AG04449 (cell line): ENCODE results near the gene XIRP2.

Source experiments
- CTCF ChIA-PET: fragments of 350-600 bp; formaldehyde crosslinking; extraction: SDS; loops from one replicate; lab custom pipeline; 2021; ENCODE audit warnings: antibody characterized with exemption; lab: Yijun Ruan, JAX
- POLR2A ChIA-PET: fragments of 400-600, 350-600 bp; formaldehyde crosslinking; extraction: SDS; loops from one replicate; lab custom pipeline; 2020; ENCODE audit warnings: antibody characterized with exemption, inconsistent platforms; lab: Yijun Ruan, JAX
- DNase-seq: peaks from one replicate; pipeline ENCODE4 v3.0.0-alpha.2; 2010; ENCODE audit warnings: low read depth, low spot score
- H3K4me3 ChIP-seq: 2 replicates; pipeline ENCODE4 v1.5.1; 2011; ENCODE audit warnings: low read depth, mild to moderate bottlenecking, control low read depth, low read length
- TF ChIP-seq, protein P1 (sequence below): IDR thresholded peaks from one replicate; pipeline ENCODE4 v1.5.1; 2011; ENCODE audit warnings: mild to moderate bottlenecking, moderate library complexity, low read length, control low read depth, inconsistent platforms; ENCODE audit not compliant: insufficient read depth; ENCODE audit errors: missing control alignments

Gene XIRP2

DNA sequence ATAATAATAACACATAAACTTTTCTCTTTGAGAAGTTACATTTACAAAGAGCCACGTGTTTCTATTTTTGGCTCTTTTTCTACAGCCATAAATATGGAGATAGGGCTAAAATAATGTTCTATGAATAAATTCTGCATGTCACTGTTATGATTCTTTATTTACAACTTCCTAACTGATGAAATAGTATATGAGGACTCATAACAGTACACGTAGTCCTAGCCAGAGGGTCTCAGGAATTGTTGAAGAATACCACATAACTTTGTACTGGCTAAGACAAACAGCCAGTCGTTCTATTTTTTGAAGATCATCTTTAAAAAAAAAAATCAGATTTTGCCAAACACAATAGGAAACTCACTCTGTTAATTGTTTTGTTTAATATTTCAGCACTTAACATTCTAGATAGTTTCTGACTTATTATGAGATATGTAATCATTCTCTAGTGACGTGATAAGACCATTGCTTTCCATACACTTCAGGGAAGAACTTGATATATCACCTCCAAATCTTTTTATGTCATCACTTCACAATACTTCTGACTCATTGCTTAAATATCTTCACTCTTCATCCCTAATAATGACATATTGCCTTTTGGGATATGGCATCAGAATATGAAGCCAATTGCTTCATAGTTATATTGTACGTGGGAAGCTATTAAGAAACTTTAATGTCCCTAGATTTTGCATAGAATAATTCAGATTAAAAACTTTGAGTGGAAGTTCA, 256.1 kb downstream of the XIRP2 start:
- H3K4me3 ChIP-seq = no peak overlapping the region
- ChIA-PET CTCF (no interaction called here), POLR2A (no interaction called here)
- DNase-seq = no peak
- TF ChIP-seq, protein P1, sequence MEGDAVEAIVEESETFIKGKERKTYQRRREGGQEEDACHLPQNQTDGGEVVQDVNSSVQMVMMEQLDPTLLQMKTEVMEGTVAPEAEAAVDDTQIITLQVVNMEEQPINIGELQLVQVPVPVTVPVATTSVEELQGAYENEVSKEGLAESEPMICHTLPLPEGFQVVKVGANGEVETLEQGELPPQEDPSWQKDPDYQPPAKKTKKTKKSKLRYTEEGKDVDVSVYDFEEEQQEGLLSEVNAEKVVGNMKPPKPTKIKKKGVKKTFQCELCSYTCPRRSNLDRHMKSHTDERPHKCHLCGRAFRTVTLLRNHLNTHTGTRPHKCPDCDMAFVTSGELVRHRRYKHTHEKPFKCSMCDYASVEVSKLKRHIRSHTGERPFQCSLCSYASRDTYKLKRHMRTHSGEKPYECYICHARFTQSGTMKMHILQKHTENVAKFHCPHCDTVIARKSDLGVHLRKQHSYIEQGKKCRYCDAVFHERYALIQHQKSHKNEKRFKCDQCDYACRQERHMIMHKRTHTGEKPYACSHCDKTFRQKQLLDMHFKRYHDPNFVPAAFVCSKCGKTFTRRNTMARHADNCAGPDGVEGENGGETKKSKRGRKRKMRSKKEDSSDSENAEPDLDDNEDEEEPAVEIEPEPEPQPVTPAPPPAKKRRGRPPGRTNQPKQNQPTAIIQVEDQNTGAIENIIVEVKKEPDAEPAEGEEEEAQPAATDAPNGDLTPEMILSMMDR = no peak

DNA sequence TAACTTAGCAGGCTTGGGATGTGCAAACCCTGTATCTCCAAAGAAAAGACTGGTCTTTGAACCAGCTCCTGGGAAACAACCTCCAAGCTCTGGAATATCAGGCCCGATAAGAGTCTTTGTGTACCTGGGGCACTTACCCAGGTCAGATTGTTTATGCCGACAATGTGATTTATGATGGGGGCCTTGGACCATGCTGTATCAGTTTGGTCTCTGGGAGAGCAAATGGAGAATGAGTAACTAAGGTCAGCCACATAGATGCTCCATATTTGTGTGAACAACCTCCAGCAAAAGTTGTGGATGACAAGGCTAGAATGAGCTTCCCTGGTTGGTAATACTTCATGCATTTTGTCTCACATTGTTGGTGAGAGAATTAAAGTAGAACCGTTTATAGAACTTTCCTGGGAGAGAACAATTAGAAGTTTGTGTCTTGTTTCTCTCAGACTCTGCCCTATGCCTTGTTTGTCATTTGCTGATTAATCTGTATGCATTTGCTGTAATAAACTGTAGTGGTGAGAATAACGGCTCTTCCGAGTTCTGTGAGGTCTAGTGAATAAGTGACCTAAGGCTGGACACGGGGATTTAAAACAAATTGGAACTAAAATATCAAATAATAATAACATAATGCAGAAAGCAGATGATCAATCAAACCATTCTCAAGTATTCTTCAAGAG, 259.1 kb downstream of the XIRP2 start:
- TF ChIP-seq, protein P1 = no peak
- POLR2A ChIA-PET = no interaction called here
- H3K4me3 ChIP-seq = no peak overlapping the region
- CTCF ChIA-PET = no interaction called here
- DNase-seq = no peak

DNA sequence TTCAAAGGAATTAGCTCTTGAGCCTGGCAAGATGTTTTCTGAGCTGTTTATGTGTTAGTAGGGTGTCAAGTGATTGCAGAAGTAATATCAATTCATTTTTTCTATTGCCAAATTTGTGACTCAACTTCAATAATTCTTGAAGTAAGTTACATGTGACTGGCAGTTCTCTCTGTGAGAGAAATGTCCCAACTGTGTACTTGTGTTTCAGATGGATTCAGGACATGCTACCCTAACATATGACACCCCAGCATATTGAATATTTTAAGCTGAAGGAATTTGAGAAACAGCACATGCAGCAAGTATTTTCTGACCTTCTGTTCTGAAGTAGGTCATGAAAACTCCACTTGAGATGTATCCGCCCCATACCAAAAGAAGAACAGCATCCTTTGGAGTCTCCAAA, 263.6 kb downstream of the XIRP2 start:
- DNase-seq = no peak
- ChIA-PET CTCF (no interaction called here), POLR2A (no interaction called here)
- TF ChIP-seq, protein P1 = no peak
- H3K4me3 ChIP-seq = no peak overlapping the region

DNA sequence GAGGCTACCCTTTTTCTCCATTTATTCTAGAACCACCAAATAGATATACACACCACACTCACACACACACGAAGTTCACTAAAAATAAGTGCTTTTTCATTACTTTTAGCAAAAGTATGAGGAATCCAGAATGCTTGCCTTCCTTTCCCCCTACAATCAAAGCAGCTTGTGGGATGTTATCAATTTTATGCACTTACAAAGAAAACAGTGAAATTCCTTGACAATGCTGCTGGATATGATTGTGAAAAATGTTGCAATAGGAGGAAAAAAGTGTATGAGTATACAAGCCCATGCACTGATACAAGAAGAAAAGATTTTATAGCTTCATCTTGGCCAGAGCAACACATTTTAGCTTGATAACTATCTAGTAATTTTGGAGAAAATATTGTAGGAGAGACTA, 269.2 kb downstream of the XIRP2 start:
- CTCF ChIA-PET = interaction anchor here (1.3 kb wide), 1 partner anchor 976 kb away, joined by 3 read pairs; no protein-coding TSS in a partner anchor
- H3K4me3 ChIP-seq = no peak overlapping the region
- TF ChIP-seq, protein P1 = no peak
- POLR2A ChIA-PET = no interaction called here
- DNase-seq = no peak

DNA sequence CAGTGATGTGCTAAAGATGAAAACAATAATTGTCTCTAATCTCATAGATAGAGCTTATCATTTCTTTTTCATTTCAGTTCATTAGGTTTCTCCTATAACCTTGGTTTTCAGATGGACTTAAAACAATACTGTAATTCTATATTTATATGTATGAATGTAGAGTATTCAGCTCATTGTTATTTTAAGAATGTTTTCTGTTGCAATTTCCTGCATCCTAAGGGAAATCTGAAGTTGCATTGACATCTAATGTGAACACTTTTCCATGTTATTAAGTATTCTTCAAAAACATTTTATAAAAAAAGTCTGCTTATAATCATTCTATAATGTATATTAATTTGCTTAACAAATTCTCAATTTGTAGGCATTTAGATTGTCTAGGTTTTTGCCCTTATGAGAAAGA, 288.9 kb downstream of the XIRP2 start:
- DNase-seq = no peak
- POLR2A ChIA-PET = interaction anchor here (0.6 kb wide), 1 partner anchor 14 kb away, joined by 3 read pairs; no protein-coding TSS in a partner anchor
- H3K4me3 ChIP-seq = no peak overlapping the region
- CTCF ChIA-PET = interaction anchor here (1.3 kb wide), 1 partner anchor 33 kb away, joined by 3 read pairs; no protein-coding TSS in a partner anchor
- TF ChIP-seq, protein P1 = no peak

DNA sequence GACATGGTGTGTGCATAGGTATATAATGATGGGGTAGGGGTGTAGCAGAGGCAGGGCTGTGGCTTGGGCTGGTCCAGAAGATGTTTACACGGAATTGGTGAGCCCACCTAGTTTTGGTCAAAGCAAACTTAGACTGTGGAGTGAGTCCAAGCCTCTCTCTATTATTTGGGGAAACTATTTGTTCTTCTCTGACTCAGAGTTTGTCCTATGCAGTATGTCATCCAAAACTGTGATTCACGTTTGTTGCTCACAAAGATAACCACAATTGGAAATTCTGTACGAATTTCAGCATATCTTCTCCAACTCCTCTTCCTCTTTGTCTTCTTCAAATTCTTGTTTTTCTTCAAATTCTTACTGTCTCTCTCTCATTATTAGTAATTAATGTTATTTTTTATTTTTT, 292.9 kb downstream of the XIRP2 start:
- TF ChIP-seq, protein P1 = no peak
- CTCF ChIA-PET = interaction anchor here (0.9 to 1.0 kb wide), 2 partner anchors 11 to 31 kb away, joined by 3 read pairs; no protein-coding TSS in a partner anchor
- DNase-seq = no peak
- POLR2A ChIA-PET = no interaction called here
- H3K4me3 ChIP-seq = no peak overlapping the region
